AG08395 (cell line): Measurements from ENCODE around the gene MGAT4C.

Source experiments
- DNase-seq: peaks from one replicate; pipeline ENCODE4 v3.0.0; 2012; ENCODE audit warnings: mixed read lengths, low spot score

MGAT4C gene

DNA sequence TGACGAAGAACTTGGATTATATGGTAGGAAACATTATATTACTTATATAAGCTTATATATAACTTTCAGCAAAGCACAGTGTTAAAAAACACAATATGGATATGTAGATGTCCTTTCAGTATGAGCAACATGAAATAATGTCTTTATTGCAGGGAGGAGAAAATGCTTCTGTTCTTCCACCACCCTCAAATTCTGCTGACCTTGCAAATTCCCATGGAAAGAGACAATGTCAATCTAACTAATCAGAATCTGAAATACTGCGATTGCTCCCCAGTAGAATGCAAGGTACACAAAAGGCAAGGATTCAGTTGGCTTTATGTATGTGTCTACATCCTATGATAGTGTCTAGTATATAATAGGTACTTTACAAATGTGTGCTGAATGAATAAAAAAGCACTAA is 26.4 kb downstream of the MGAT4C start:
- DNase-seq: no peak

- no peak for DNase-seq
These were observed 27.5 kb downstream of the MGAT4C start for GRCh38 chr12:86228656-86229055.

- no peak for DNase-seq
These were observed 29.7 kb downstream of the MGAT4C start for GRCh38 chr12:86226481-86226880.

- no peak for DNase-seq
These were observed 39.6 kb downstream of the MGAT4C start for GRCh38 chr12:86216591-86216990.

DNA sequence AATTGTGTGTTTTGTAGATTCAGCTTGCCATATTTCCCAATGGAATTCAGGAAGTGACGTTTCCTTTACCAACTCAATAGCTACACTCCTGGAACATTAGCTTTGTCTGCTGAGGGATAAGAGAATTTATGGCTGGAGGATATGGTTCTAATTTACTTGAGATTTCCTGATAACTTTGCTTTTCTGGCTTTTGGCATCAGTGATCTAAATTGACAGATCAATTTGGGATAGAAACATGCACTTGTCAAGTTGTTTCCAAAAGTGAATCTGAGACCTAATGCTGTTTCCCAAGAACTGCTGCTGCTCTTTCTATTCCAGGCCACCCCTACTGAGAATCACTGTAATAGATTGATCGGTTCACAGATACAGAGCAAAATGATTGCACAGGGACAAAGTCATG is 43.2 kb downstream of the MGAT4C start:
- no peak for DNase-seq

- DNase-seq: no peak
These were observed 57.3 kb downstream of the MGAT4C start for GRCh38 chr12:86198696-86199444.

DNA sequence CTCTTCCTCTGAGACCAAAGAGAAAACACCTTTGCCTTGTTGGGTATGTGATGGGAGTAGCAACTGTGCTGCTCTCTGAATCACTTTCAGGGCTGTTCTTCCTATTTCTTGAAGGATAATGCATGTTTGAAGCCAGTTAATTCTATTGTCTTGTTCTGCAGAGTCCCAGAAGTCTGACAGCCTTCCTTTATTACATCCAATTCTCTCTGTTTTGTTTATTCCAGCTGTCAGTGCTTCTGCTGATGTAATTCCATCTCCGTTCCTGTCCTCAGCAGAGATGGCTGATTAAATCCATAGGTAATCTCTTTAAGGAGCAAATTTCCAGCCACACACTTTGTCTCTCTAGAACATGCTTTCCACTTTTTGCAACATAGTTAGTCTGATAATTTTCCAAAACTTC is 59.7 kb downstream of the MGAT4C start:
- no peak for DNase-seq

- DNase-seq: no peak
These were observed 61.5 kb downstream of the MGAT4C start for GRCh38 chr12:86194721-86195120.

DNA sequence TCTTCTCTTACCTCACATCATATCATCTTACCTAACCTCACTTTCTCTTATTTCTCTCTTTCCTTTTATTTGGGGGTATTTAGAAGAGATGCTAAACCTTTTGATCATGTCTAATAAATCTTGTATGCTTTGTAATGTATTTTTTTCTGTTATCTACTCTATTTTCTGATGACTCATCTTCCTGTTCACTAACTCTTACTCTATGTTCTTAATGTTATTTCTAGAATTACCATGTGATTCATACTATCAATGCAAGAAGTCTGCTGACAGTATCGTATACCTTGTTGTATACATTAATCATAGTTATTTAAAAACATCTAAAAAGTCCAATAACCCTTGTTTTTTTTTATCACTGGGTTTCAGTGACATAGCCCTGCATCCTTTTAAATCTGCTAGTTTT is 62.3 kb downstream of the MGAT4C start:
- DNase-seq: no peak

GRCh38 chr12:86188226-86188625 is 68.0 kb downstream of the MGAT4C start:
- no peak for DNase-seq

DNA sequence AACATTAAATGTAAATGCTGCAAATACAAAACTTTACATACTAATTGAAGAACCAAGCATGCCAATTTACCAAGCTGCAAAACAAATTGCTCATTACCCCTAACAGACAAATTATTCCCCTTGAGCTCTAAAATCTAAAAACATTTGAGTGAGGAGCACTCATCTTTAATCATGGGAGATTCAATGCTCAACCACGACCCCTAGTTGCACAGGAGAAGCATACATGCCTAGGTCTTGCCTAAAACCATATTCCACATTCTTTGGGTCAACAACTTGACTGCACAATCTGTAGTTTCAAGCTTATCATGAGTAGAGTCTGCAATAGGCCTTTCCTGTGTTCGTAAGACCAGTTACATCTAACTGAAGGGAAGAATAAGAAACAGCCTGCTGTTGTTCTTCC is 69.7 kb downstream of the MGAT4C start:
- no peak for DNase-seq

- DNase-seq: no peak
These were observed 76.3 kb downstream of the MGAT4C start for GRCh38 chr12:86179855-86180254.

GRCh38 chr12:86174188-86174587 is 82.0 kb downstream of the MGAT4C start:
- no peak for DNase-seq

DNA sequence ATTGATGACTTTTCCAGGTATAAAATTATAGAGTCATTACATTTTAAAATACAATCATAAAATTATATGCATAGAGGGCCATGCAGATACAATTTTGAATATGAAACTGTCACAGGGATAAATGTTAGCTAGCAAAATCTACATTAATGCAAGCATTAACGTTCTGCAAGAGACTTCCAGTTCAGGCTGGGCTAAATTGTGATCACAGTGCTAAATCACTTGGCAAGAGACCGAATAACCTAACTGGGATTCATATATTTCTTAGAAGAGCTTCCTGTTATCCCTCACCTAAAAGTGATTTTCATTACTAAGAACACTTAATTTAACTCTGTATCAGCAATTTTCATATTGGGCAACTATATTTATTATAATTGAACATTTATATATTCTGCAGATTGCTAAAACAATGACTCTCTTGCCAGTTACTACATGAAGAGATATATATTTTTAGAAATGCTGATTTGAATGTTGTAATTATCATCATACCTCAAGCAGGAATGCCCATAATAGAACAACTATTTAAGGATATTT is 83.2 kb downstream of the MGAT4C start:
- DNase-seq: no peak

GRCh38 chr12:86170051-86170450 is 86.1 kb downstream of the MGAT4C start:
- DNase-seq: no peak

DNA sequence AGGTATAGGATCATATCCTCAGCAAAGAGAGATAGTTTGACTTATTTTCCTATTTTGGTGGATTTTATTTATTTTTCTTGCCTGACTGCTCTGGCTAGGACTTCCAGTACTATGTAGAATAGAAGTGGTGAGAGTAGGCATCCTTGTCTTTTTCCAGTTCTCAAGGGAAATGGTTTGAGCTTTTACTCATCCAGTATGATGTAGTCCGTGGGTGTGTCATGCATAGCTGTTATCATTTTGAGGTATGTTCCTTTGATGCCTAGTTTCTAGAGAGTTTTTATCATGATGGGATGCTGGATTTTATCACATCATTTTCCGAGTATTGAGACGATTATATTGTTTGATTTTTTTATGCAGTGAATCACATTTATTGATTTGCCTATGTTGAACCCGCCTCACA is 97.2 kb downstream of the MGAT4C start:
- DNase-seq: no peak

GRCh38 chr12:86154620-86155019 is 101.6 kb downstream of the MGAT4C start:
- DNase-seq: no peak

GRCh38 chr12:86148612-86149011 is 107.6 kb downstream of the MGAT4C start:
- no peak for DNase-seq

DNA sequence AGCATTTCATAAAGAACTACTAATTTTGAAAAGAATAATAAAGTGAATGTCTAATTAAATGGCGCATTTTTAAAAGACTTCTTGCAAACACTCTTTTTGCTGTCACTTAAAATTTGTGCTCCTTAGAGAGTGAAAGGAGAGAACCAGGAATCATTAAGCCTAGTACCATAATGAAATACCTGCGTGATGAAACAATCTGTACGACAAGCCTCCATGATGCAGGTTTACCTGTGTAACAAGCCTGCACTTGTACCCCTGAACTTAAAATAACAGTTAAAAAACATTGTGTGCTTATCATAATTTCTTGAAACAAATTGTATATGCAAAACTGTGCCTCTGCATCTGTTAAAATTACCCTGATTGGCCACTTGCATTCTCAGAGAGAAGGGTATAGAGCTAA is 108.1 kb downstream of the MGAT4C start:
- no peak for DNase-seq

DNA sequence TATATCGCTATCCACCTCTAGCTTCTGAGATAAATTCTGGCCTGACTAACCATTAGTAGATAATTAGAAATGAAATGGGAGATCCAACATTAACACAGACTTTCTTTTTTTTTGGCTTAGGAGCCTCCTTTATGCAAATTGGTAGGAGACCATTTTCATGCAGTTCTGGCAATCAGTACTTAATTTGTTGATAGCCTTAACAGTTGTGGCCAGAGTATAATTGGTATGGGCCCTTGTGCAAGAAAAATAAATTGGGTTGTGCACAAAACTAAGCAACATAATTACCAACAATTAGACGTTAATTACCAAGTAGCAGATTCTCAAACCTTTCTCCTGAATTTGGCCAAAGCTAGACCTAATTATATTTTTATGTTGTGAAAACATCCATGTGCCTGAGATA is 111.0 kb downstream of the MGAT4C start:
- DNase-seq: no peak

GRCh38 chr12:86143162-86143561 is 113.0 kb downstream of the MGAT4C start:
- no peak for DNase-seq

- DNase-seq: no peak
These were observed 116.5 kb downstream of the MGAT4C start for GRCh38 chr12:86139671-86140070.

DNA sequence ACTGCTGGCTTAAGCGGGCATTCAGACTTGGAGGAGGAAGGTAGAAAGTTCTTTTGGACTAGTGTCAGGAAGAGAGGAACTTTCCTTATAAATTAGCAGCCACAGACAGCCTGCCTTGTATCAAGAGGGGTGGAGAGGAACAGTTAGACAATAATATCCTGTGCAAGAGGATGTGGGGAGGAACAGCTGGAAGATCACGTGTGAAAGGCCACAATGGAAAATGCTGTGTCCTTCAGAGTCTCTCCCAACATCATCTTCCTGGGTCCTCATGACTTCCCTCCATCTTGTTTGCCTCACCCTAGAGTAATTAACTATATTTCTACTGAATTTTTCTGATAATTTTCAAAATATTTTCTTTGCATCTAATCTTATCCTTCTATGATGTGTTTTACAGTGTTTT is 117.4 kb downstream of the MGAT4C start:
- no peak for DNase-seq

DNA sequence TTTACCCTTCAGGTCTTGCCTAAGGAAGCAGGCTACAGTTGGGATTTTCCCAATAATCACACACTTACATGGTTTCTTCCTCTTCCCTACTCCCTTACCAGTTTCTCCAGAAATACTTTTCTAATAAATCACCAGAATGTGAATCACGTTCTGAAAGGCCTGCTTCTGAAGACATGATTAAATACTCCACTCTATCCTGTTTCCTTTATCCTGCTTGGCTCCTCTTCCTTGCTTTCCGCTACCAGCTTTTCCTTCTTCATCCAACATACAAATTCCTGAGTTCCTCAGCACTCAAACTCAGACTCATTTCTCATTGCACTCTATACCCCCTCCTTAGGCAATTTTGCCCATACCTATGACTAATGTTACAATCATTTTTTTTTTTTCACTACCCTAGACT is 118.3 kb downstream of the MGAT4C start:
- no peak for DNase-seq
